Ascending aorta (tissue), 2 donors: ENCODE results near the gene RASGRF2. TPM values are rescaled to one million over a fixed set of nuclear protein-coding genes. Genes with fewer than 3 reads are reported as not detected.

Source experiments
- DNase-seq, 2 donors: peaks; one replicate each; pipeline ENCODE4 v3.0.0-alpha.2; 2019; ENCODE audit warnings: low spot score in 2 of 2
- H3K27ac ChIP-seq, 2 donors: fragments of 200-600 bp; sonication (generic); one replicate each; pipeline ENCODE4 v1.5.1; 2016 to 2017; ENCODE audit warnings: mild to moderate bottlenecking in 1 of 2
- H3K27me3 ChIP-seq: fragments of 200-600 bp; sonication (generic); one replicate; pipeline ENCODE4 v1.5.1; 2017
- H3K36me3 ChIP-seq, 2 donors: fragments of 200-600 bp; sonication (generic); one replicate each; pipeline ENCODE4 v1.5.1; 2016
- H3K4me1 ChIP-seq, 2 donors: fragments of 200-600 bp; sonication (generic); one replicate each; pipeline ENCODE4 v1.5.1; 2016 to 2017; ENCODE audit warnings: mild to moderate bottlenecking in 1 of 2
- H3K4me3 ChIP-seq, 2 donors: fragments of 200-600 bp; sonication (generic); one replicate each; pipeline ENCODE4 v1.5.1; 2016 to 2017; ENCODE audit warnings: mild to moderate bottlenecking in 1 of 2
- H3K9me3 ChIP-seq, 2 donors: fragments of 200-600 bp; sonication (generic); one replicate each; pipeline ENCODE4 v1.5.1; 2016
- intact Hi-C: fragments of 100-400 bp; cut with DNase I; formaldehyde crosslinking; loops from one replicate; pipeline ENCODE4 v1.15.1; 2023
- total RNA-seq: library from RNA; depleted of rRNA; stranded (reverse); fragments of >200 nt; gene quantifications from one replicate; pipeline ENCODE4 v1.1.0, GENCODE V29; 2016
- TF ChIP-seq, protein P1 (sequence below), 3 experiments: fragments of 200-600 bp in 2 of 3; fragments of 450-650 bp in 1 of 3; sonication (generic) in 2 of 3; IDR thresholded peaks; one replicate each; pipeline ENCODE4 v1.5.1; 2016 to 2019; ENCODE audit warnings: antibody characterized with exemption in 3 of 3, mild to moderate bottlenecking in 1 of 3, moderate library complexity in 1 of 3

Gene RASGRF2
- total RNA-seq, 1 donor from 2014 or later = 16.9 TPM

DNA sequence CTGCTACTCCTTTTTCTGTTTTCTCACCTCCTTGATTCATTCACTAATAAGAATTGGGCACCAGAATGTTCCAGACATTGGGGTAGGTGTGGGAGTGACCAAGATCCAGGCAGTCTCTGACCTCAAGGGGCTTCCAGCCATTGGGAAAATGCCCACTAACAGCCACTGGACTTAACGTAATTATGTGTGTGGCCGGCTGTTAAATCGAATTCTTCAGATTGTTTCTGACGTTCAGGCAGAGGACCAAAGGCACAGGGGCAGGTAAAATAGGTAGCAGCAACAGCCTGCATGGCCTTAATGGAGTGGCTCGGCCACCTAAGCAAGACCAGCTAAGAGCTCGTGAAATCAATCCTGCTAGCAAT lies 224.6 kb downstream of the RASGRF2 start:
- no peaks in the 10 kb centered on the region for H3K27me3 ChIP-seq
- H3K4me3 ChIP-seq = no peak overlapping the region
- intact Hi-C loops = no loop called here
- no peak for DNase-seq
- H3K9me3 ChIP-seq = no peaks in the 10 kb centered on the region
- TF ChIP-seq, protein P1, sequence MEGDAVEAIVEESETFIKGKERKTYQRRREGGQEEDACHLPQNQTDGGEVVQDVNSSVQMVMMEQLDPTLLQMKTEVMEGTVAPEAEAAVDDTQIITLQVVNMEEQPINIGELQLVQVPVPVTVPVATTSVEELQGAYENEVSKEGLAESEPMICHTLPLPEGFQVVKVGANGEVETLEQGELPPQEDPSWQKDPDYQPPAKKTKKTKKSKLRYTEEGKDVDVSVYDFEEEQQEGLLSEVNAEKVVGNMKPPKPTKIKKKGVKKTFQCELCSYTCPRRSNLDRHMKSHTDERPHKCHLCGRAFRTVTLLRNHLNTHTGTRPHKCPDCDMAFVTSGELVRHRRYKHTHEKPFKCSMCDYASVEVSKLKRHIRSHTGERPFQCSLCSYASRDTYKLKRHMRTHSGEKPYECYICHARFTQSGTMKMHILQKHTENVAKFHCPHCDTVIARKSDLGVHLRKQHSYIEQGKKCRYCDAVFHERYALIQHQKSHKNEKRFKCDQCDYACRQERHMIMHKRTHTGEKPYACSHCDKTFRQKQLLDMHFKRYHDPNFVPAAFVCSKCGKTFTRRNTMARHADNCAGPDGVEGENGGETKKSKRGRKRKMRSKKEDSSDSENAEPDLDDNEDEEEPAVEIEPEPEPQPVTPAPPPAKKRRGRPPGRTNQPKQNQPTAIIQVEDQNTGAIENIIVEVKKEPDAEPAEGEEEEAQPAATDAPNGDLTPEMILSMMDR (IDR thresholded peaks at IDR 0.05) = no peak
- H3K36me3 ChIP-seq = no peaks in the 10 kb centered on the region
- no peak overlapping the region for H3K27ac ChIP-seq
- H3K4me1 ChIP-seq = no peaks in the 10 kb centered on the region

GRCh38 chr5:81187885-81188284 lies 227.7 kb downstream of the RASGRF2 start:
- intact Hi-C loops = no loop called here
- TF ChIP-seq, protein P1 (IDR thresholded peaks at IDR 0.05) = no peak

DNA sequence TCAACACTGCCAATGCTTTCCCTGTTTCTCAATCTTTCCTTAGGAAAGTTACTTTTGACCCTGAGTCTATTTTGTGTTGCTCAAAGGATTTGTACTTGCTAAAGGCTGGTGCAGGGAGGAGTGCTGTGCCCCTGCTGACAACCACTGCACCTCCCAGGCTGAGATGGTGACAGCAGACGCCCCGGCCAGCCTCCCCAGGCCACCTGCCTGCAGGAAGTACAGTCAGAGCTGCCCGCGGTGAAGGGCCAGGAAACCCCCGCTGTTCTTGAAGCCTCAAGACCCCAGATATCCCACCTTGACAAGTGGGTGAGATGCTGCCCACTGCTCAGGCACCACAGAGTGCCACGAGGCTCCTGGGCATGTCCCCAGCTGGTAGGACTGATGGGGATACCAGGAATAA lies 228.8 kb downstream of the RASGRF2 start:
- H3K27ac ChIP-seq = no peak overlapping the region
- H3K4me3 ChIP-seq = no peak overlapping the region
- TF ChIP-seq, protein P1 (IDR thresholded peaks at IDR 0.05) = no peak
- no peaks in the 10 kb centered on the region for H3K4me1 ChIP-seq
- intact Hi-C loops = no loop called here
- no peaks in the 10 kb centered on the region for H3K9me3 ChIP-seq
- DNase-seq = no peak
- H3K27me3 ChIP-seq = no peaks in the 10 kb centered on the region
- no peaks in the 10 kb centered on the region for H3K36me3 ChIP-seq

More at GRCh38 chr5:81187885-81188284, 227.7 kb downstream of the RASGRF2 start:
- Histone ChIP-seq H3K27me3 (no peaks in the 10 kb centered on the region), H3K9me3 (no peaks in the 10 kb centered on the region), H3K4me3 (no peak overlapping the region), H3K27ac (no peak overlapping the region), H3K4me1 (no peaks in the 10 kb centered on the region), H3K36me3 (no peaks in the 10 kb centered on the region)
- DNase-seq = no peak

- Histone ChIP-seq H3K36me3 (no peaks in the 10 kb centered on the region), H3K4me1 (no peaks in the 10 kb centered on the region), H3K9me3 (no peaks in the 10 kb centered on the region), H3K4me3 (no peak overlapping the region), H3K27me3 (no peaks in the 10 kb centered on the region), H3K27ac (no peak overlapping the region)
- intact Hi-C loops = no loop called here
- TF ChIP-seq, protein P1 (IDR thresholded peaks at IDR 0.05) = no peak
- DNase-seq = no peak
These were observed 229.8 kb downstream of the RASGRF2 start for GRCh38 chr5:81189875-81190498.

DNA sequence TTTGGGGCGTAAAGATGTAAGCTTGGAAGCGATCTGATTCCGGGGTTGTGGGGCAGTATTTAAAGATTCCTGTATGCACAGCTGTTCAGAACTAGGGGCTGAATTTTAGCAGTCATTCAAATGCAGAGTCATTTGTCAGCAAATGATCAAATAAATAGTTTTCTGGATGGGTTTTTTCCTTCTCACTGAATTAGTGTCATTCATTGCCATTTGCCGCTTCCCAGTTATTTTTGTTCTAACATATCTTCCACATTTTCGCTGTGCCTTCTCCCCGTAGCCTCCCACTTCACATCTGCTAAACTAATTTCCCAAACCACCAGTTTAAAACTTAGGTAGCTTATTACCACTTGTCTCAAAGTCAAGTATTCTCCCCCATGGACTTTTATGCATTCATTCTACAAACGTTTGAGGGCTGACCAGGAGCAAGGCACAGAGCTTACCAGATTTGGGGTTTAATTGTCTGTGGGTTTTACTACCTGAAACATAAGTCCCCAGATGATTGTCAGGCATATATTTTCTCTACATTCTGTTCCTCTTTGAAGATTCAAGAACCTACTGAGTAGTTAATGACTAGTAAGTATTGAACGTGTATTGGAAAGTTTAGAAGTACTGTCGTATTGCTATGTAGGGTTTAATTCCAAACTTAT lies 231.7 kb downstream of the RASGRF2 start:
- Histone ChIP-seq H3K36me3 (no peaks in the 10 kb centered on the region), H3K4me3 (no peak overlapping the region), H3K9me3 (no peaks in the 10 kb centered on the region), H3K27me3 (no peaks in the 10 kb centered on the region), H3K4me1 (peaks cover 0 to 5% of the 10 kb centered on the region in 2 donors), H3K27ac (no peak overlapping the region)
- intact Hi-C loops = no loop called here
- DNase-seq = no peak
- TF ChIP-seq, protein P1 (IDR thresholded peaks at IDR 0.05) = no peak
